Lower leg skin (tissue), 4 donors: ENCODE results near the gene GARIN5B. TPM values are rescaled to one million over a fixed set of nuclear protein-coding genes. Genes with fewer than 3 reads are reported as not detected.

Source experiments
- DNase-seq, 2 donors: peaks; one replicate each; pipeline ENCODE4 v3.0.0-alpha.2; 2019; ENCODE audit warnings: low spot score in 2 of 2
- H3K4me3 ChIP-seq: fragments of 200-600 bp; sonication (generic); 2 replicates; pipeline ENCODE4 v1.5.1; 2017; ENCODE audit warnings: mild to moderate bottlenecking, low read depth; ENCODE audit not compliant: poor library complexity, severe bottlenecking
- POLR2A ChIP-seq, 2 donors: fragments of 450-650 bp; IDR thresholded peaks; one replicate each; pipeline ENCODE4 v1.6.1; 2016 to 2017; ENCODE audit warnings: antibody characterized with exemption in 2 of 2, mild to moderate bottlenecking in 1 of 2, moderate library complexity in 1 of 2
- WGBS, 2 donors: methylation state at CpG; one replicate each; pipeline ENCODE4 v1.1.5; 2018; 5-methylcytosine and 5-hydroxymethylcytosine counted together
- intact Hi-C: fragments of 100-400 bp; cut with DNase I; formaldehyde crosslinking; loops from one replicate; pipeline ENCODE4 v1.15.0; 2023; ENCODE audit warnings: low total_unique reads
- total RNA-seq, 4 donors: library from RNA; depleted of rRNA; stranded (reverse); fragments of >200 nt; gene quantifications; one replicate each; pipeline ENCODE4 v1.1.0, GENCODE V29; 2016
- TF ChIP-seq, protein P1 (sequence below), 3 donors: fragments of 450-650 bp; IDR thresholded peaks; one replicate each; pipeline ENCODE4 v1.5.1; 2016; ENCODE audit warnings: antibody characterized with exemption in 3 of 3, mild to moderate bottlenecking in 3 of 3, moderate library complexity in 2 of 3

The GARIN5B gene
- total RNA-seq, 4 donors from 2014 or later, result not detected

- DNase-seq, result no peak
- 20 to 28% methylated on average over 21 of the region's 21 CpGs for WGBS, 2 donors
- no peak overlapping the region for H3K4me3 ChIP-seq
- intact Hi-C loops, result no loop called here
- no peak for TF ChIP-seq POLR2A (IDR thresholded peaks at IDR 0.05)
- TF ChIP-seq, protein P1, sequence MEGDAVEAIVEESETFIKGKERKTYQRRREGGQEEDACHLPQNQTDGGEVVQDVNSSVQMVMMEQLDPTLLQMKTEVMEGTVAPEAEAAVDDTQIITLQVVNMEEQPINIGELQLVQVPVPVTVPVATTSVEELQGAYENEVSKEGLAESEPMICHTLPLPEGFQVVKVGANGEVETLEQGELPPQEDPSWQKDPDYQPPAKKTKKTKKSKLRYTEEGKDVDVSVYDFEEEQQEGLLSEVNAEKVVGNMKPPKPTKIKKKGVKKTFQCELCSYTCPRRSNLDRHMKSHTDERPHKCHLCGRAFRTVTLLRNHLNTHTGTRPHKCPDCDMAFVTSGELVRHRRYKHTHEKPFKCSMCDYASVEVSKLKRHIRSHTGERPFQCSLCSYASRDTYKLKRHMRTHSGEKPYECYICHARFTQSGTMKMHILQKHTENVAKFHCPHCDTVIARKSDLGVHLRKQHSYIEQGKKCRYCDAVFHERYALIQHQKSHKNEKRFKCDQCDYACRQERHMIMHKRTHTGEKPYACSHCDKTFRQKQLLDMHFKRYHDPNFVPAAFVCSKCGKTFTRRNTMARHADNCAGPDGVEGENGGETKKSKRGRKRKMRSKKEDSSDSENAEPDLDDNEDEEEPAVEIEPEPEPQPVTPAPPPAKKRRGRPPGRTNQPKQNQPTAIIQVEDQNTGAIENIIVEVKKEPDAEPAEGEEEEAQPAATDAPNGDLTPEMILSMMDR (IDR thresholded peaks at IDR 0.05), result no peak
Measured at GRCh38 chr19:55319785-55320184, 43.3 kb downstream of the GARIN5B start.

- intact Hi-C loops, result no loop called here
- 74 to 80% methylated on average over 8 of the region's 8 CpGs for WGBS, 2 donors
- no peak for DNase-seq
- no peak overlapping the region for H3K4me3 ChIP-seq
- TF ChIP-seq, protein P1 (IDR thresholded peaks at IDR 0.05), result no peak
- TF ChIP-seq POLR2A (IDR thresholded peaks at IDR 0.05), result no peak
Measured at GRCh38 chr19:55316646-55317045, 46.4 kb downstream of the GARIN5B start.

- WGBS, 2 donors, result 55 to 73% methylated on average over 13 of the region's 13 CpGs
- TF ChIP-seq, protein P1 (IDR thresholded peaks at IDR 0.05), result no peak
- no peak for TF ChIP-seq POLR2A (IDR thresholded peaks at IDR 0.05)
- intact Hi-C loops, result no loop called here
- DNase-seq, result no peak
- no peak overlapping the region for H3K4me3 ChIP-seq
Measured at GRCh38 chr19:55315956-55316525, 47.0 kb downstream of the GARIN5B start.

- 76 to 87% methylated on average over 8 of the region's 8 CpGs for WGBS, 2 donors
- H3K4me3 ChIP-seq, result no peak overlapping the region
- TF ChIP-seq, protein P1 (IDR thresholded peaks at IDR 0.05), result no peak
- no peak for TF ChIP-seq POLR2A (IDR thresholded peaks at IDR 0.05)
- intact Hi-C loops, result no loop called here
- DNase-seq, result no peak
Measured at GRCh38 chr19:55314396-55314795, 48.7 kb downstream of the GARIN5B start.

- 88 to 91% methylated on average over 43 to 47 of the region's 47 CpGs for WGBS, 2 donors
- no peak for TF ChIP-seq POLR2A (IDR thresholded peaks at IDR 0.05)
- TF ChIP-seq, protein P1 (IDR thresholded peaks at IDR 0.05), result no peak
- H3K4me3 ChIP-seq, result no peak overlapping the region
- no peak for DNase-seq
- intact Hi-C loops, result no loop called here
Measured at GRCh38 chr19:55312621-55313512, 50.2 kb downstream of the GARIN5B start.
